H1 (cell line): ENCODE results near the gene PCGF3. TPM values are rescaled to one million over a fixed set of nuclear protein-coding genes. Genes with fewer than 3 reads are reported as not detected.

ENCODE experiments used
- CTCF ChIA-PET: fragments of 300-600 bp; sonication (Branson Sonifier 250); formaldehyde crosslinking; loops from one replicate; lab custom pipeline; 2021; ENCODE audit not compliant: partially characterized antibody; lab: Charles Lee
- POLR2A ChIA-PET: fragments of 300-600 bp; sonication (Branson Sonifier 250); formaldehyde crosslinking; loops from one replicate; lab custom pipeline; 2021; ENCODE audit warnings: inconsistent platforms; ENCODE audit not compliant: partially characterized antibody; lab: Charles Lee
- DNase-seq, 2 experiments: peaks; one replicate each; pipeline versions ENCODE4 v3.0.0 to v3.0.0-alpha.2; 2010 to 2022; ENCODE audit warnings: low spot score in 2 of 2, low read depth in 1 of 2, mixed read lengths in 1 of 2
- FAIRE-seq: peaks from 2 replicates; lab custom pipeline; 2011; peaks lifted over from hg19 to GRCh38; lab: Jason Lieb, UNC
- H2AFZ ChIP-seq: 2 replicates; pipeline ENCODE4 v1.8.1; 2012; ENCODE audit warnings: low read length, inconsistent platforms
- H2AK5ac ChIP-seq: 2 replicates; pipeline ENCODE4 v1.6.1; 2013; ENCODE audit warnings: low read depth, low read length
- H2BK120ac ChIP-seq: replicated peaks from 2 replicates; pipeline ENCODE3; 2013; ENCODE audit warnings: low read depth, low read length, inconsistent platforms
- H2BK12ac ChIP-seq: 2 replicates; pipeline ENCODE4 v1.6.1; 2013; ENCODE audit warnings: low read depth, low read length
- H2BK15ac ChIP-seq: 2 replicates; pipeline ENCODE4 v1.6.1; 2013; ENCODE audit warnings: low read length
- H2BK20ac ChIP-seq: 2 replicates; pipeline ENCODE4 v1.6.1; 2013; ENCODE audit warnings: low read length
- H2BK5ac ChIP-seq: 2 replicates; pipeline ENCODE4 v1.6.1; 2013; ENCODE audit warnings: low read depth, low read length
- H3K14ac ChIP-seq: 2 replicates; pipeline ENCODE4 v1.6.1; 2013; ENCODE audit warnings: inconsistent platforms; ENCODE audit not compliant: insufficient read length
- H3K18ac ChIP-seq: 2 replicates; pipeline ENCODE4 v1.6.1; 2013; ENCODE audit warnings: low read length; ENCODE audit errors: extremely low read depth
- H3K23ac ChIP-seq: 2 replicates; pipeline ENCODE4 v1.6.1; 2013; ENCODE audit warnings: inconsistent platforms; ENCODE audit not compliant: insufficient read length
- H3K23me2 ChIP-seq: 2 replicates; pipeline ENCODE4 v1.6.1; 2013; ENCODE audit warnings: low read depth, low read length
- H3K27ac ChIP-seq: 2 replicates; pipeline ENCODE4 v1.6.1; 2011; ENCODE audit warnings: low read depth, low read length, inconsistent platforms
- H3K27me3 ChIP-seq, 4 experiments: replicated peaks in 1 of 4; 1 replicate in 1 of 4; 2 replicates in 3 of 4; pipeline versions ENCODE4 v1.6.1 to v1.8.1; 2011 to 2013; ENCODE audit warnings: low read length in 3 of 4, mild to moderate bottlenecking in 3 of 4, inconsistent platforms in 2 of 4, mixed read lengths in 2 of 4, moderate library complexity in 1 of 4; ENCODE audit not compliant: control insufficient read depth in 3 of 4, insufficient read depth in 3 of 4; ENCODE audit errors: extremely low read depth in 1 of 4
- H3K36me3 ChIP-seq, 4 experiments: 2 replicates each; pipeline versions ENCODE4 v1.6.1 to v1.8.1; 2011 to 2013; ENCODE audit warnings: mild to moderate bottlenecking in 4 of 4, low read length in 3 of 4, moderate library complexity in 2 of 4, control low read depth in 1 of 4, inconsistent platforms in 1 of 4; ENCODE audit not compliant: insufficient read depth in 4 of 4, control insufficient read depth in 2 of 4
- H3K4ac ChIP-seq: replicated peaks from 2 replicates; pipeline ENCODE3; 2013; ENCODE audit warnings: low read length, low read depth, mixed read lengths, inconsistent platforms; ENCODE audit not compliant: insufficient read length
- H3K4me1 ChIP-seq, 4 experiments: replicated peaks in 1 of 4; 1 replicate in 1 of 4; 2 replicates in 3 of 4; pipeline versions ENCODE4 v1.6.1 to v1.8.1; 2011 to 2013; ENCODE audit warnings: low read length in 3 of 4, inconsistent platforms in 2 of 4, mixed read lengths in 1 of 4; ENCODE audit not compliant: insufficient read depth in 4 of 4, control insufficient read depth in 3 of 4
- H3K4me2 ChIP-seq, 2 experiments: 2 replicates each; pipeline versions ENCODE4 v1.6.1 to v1.8.1; 2011 to 2013; ENCODE audit warnings: low read depth in 2 of 2, low read length in 2 of 2, control low read depth in 1 of 2, inconsistent platforms in 1 of 2, mild to moderate bottlenecking in 1 of 2; ENCODE audit not compliant: insufficient read depth in 1 of 2
- H3K4me3 ChIP-seq, 4 experiments: fragments of 200-600, 300-600 bp in 1 of 4; sonication (generic), shearing (Covaris generic), sonication (Bioruptor Twin) in 1 of 4; 2 replicates each; pipeline versions ENCODE4 v1.5.1 to v1.8.1; 2011 to 2016; ENCODE audit warnings: low read length in 4 of 4, low read depth in 3 of 4, control low read depth in 2 of 4, inconsistent platforms in 2 of 4, mild to moderate bottlenecking in 2 of 4, mixed read lengths in 1 of 4, moderate library complexity in 1 of 4; ENCODE audit not compliant: insufficient read depth in 2 of 4; ENCODE audit errors: extremely low read depth in 1 of 4
- H3K56ac ChIP-seq: replicated peaks from 2 replicates; pipeline ENCODE3; 2013; ENCODE audit warnings: low read depth, mild to moderate bottlenecking, mixed read lengths, low read length, inconsistent platforms; ENCODE audit not compliant: insufficient read length
- H3K79me1 ChIP-seq: 2 replicates; pipeline ENCODE4 v1.6.1; 2013; ENCODE audit warnings: low read depth, low read length, control low read depth
- H3K79me2 ChIP-seq, 2 experiments: 2 replicates each; pipeline versions ENCODE4 v1.6.1 to v1.8.1; 2012 to 2013; ENCODE audit warnings: low read length in 2 of 2, mild to moderate bottlenecking in 2 of 2, inconsistent platforms in 1 of 2; ENCODE audit not compliant: insufficient read depth in 2 of 2, control insufficient read depth in 1 of 2
- H3K9ac ChIP-seq, 4 experiments: replicated peaks in 1 of 4; 1 replicate in 1 of 4; 2 replicates in 3 of 4; pipeline versions ENCODE4 v1.6.1 to v1.8.1; 2011 to 2013; ENCODE audit warnings: low read depth in 3 of 4, low read length in 3 of 4, control low read depth in 2 of 4, mild to moderate bottlenecking in 2 of 4, moderate library complexity in 2 of 4, inconsistent platforms in 1 of 4; ENCODE audit errors: extremely low read depth in 1 of 4
- H3K9me3 ChIP-seq, 2 experiments: 2 replicates each; pipeline versions ENCODE4 v1.6.1 to v1.8.1; 2012 to 2013; ENCODE audit warnings: mild to moderate bottlenecking in 2 of 2, moderate library complexity in 2 of 2, control low read depth in 1 of 2, inconsistent platforms in 1 of 2, low read depth in 1 of 2, low read length in 1 of 2, mixed read lengths in 1 of 2; ENCODE audit not compliant: insufficient read depth in 2 of 2
- H4K20me1 ChIP-seq, 2 experiments: replicated peaks in 1 of 2; 2 replicates each; pipeline versions ENCODE3 to v1.8.1; 2011 to 2013; ENCODE audit warnings: inconsistent platforms in 2 of 2, low read length in 2 of 2, mild to moderate bottlenecking in 1 of 2; ENCODE audit not compliant: insufficient read depth in 2 of 2, control insufficient read depth in 1 of 2
- H4K5ac ChIP-seq: 2 replicates; pipeline ENCODE4 v1.6.1; 2013; ENCODE audit warnings: low read length, low read depth, mixed read lengths, inconsistent platforms; ENCODE audit not compliant: insufficient read length
- H4K8ac ChIP-seq: 2 replicates; pipeline ENCODE4 v1.8.0; 2013; ENCODE audit warnings: mild to moderate bottlenecking, moderate library complexity, low read length, inconsistent platforms; ENCODE audit not compliant: insufficient read depth; ENCODE audit errors: extremely low read depth
- H4K91ac ChIP-seq: replicated peaks from 2 replicates; pipeline ENCODE3; 2013; ENCODE audit warnings: low read length, mixed read lengths, inconsistent platforms; ENCODE audit not compliant: insufficient read length
- BRCA1 ChIP-seq: IDR thresholded peaks from 2 replicates; pipeline ENCODE4 v1.6.1; 2012; ENCODE audit warnings: low read depth, low read length, improper control_type of control experiment
- CBX8 ChIP-seq: fragments of 300-800, 300-1000 bp; sonication (generic); IDR thresholded peaks from 2 replicates; pipeline ENCODE4 v1.7.1; 2016; ENCODE audit warnings: low read depth, low read length, borderline replicate concordance
- CHD1 ChIP-seq: IDR thresholded peaks from 2 replicates; pipeline ENCODE4 v1.6.1; 2012; ENCODE audit warnings: low read depth, low read length, improper control_type of control experiment
- EZH2 ChIP-seq: fragments of 200-600 bp; sonication (generic); IDR thresholded peaks from 2 replicates; pipeline ENCODE4 v1.7.1; 2012; ENCODE audit warnings: low read depth, mild to moderate bottlenecking, moderate library complexity, low read length, inconsistent platforms; ENCODE audit not compliant: severe bottlenecking
- FOSL1 ChIP-seq: IDR thresholded peaks from 2 replicates; pipeline ENCODE4 v1.6.1; 2011; ENCODE audit warnings: mild to moderate bottlenecking, low read depth, low read length, moderate library complexity; ENCODE audit not compliant: insufficient read depth
- KDM5A ChIP-seq: fragments of 200-600 bp; IDR thresholded peaks from 2 replicates; pipeline ENCODE4 v1.7.1; 2012; ENCODE audit warnings: mild to moderate bottlenecking, low read length, inconsistent platforms, mixed read lengths
- RAD21 ChIP-seq, 2 experiments: IDR thresholded peaks in 1 of 2; conservative IDR thresholded peaks in 1 of 2; 2 replicates each; pipeline ENCODE4 v1.6.1; 2011; ENCODE audit warnings: low read depth in 2 of 2, low read length in 2 of 2, improper control_type of control experiment in 1 of 2, inconsistent platforms in 1 of 2, mild to moderate bottlenecking in 1 of 2, moderate library complexity in 1 of 2
- RNF2 ChIP-seq: fragments of 200-900, 300-1000 bp; sonication (generic); IDR thresholded peaks from 2 replicates; pipeline ENCODE4 v1.7.1; 2016; ENCODE audit warnings: borderline replicate concordance, low read depth, mild to moderate bottlenecking, antibody characterized with exemption, low read length; ENCODE audit not compliant: poor library complexity, severe bottlenecking; ENCODE audit errors: missing control alignments
- SAP30 ChIP-seq: fragments of 300-600 bp; sonication (generic); IDR thresholded peaks from 2 replicates; pipeline ENCODE4 v1.7.1; 2012; ENCODE audit warnings: low read length, moderate library complexity, mild to moderate bottlenecking, inconsistent platforms; ENCODE audit not compliant: insufficient read depth, insufficient replicate concordance
- TAF1 ChIP-seq: IDR thresholded peaks from 2 replicates; pipeline ENCODE4 v1.6.1; 2011; ENCODE audit warnings: mild to moderate bottlenecking, low read depth, low read length
- TAF7 ChIP-seq: optimal IDR thresholded peaks from 2 replicates; pipeline ENCODE3; 2011; ENCODE audit warnings: low read depth, mild to moderate bottlenecking, inconsistent platforms, low read length, moderate library complexity, borderline replicate concordance
- ZNF274 ChIP-seq: IDR thresholded peaks from 2 replicates; pipeline ENCODE4 v1.7.0; 2012; ENCODE audit warnings: low read length, borderline replicate concordance; ENCODE audit errors: extremely low read depth
- WGBS, 2 experiments: shearing (Covaris generic) in 1 of 2; methylation state at CpG; one replicate each; pipeline versions ENCODE4 v1.1.6 to v1.1.7; 2013 to 2015; ENCODE audit warnings: low lambda C conversion rate in 2 of 2, mixed read lengths in 2 of 2, inconsistent platforms in 1 of 2, low coverage in 1 of 2, missing lambda C conversion rate in 1 of 2; ENCODE audit not compliant: insufficient replicate concordance in 2 of 2, insufficient coverage in 1 of 2, insufficient read length in 1 of 2; ENCODE audit errors: extremely low coverage in 1 of 2, missing lambda C conversion rate in 1 of 2; 5-methylcytosine and 5-hydroxymethylcytosine counted together
- polyA plus RNA-seq, 7 experiments: library from polyadenylated mRNA; depleted of rRNA in 3 of 7; stranded (reverse) in 5 of 7; unstranded in 2 of 7; fragments of >200 nt in 5 of 7; fragments of 200-250 nt in 2 of 7; gene quantifications; 1 replicate in 5 of 7; 2 replicates in 1 of 7; 4 replicates in 1 of 7; pipeline versions ENCODE4 v1.2.1 to v1.2.3, GENCODE V29; 2011 to 2013; ENCODE audit warnings: missing spikeins in 2 of 7, mixed read lengths in 2 of 7
- total RNA-seq: library from RNA; stranded (reverse); fragmentation: NEBNext Ultra II Directional; extraction: Animal tissue kit (Norgen Biotek cat#: 25700); gene quantifications from 2 replicates; pipeline ENCODE4 v1.2.1, GENCODE V29; 2021

Gene PCGF3
- total and polyA plus RNA-seq, 2 of the 8 experiments (the other 6 are each of a cell fraction or from before 2014, with no cell fraction given): 52.7 to 52.9 TPM

DNA sequence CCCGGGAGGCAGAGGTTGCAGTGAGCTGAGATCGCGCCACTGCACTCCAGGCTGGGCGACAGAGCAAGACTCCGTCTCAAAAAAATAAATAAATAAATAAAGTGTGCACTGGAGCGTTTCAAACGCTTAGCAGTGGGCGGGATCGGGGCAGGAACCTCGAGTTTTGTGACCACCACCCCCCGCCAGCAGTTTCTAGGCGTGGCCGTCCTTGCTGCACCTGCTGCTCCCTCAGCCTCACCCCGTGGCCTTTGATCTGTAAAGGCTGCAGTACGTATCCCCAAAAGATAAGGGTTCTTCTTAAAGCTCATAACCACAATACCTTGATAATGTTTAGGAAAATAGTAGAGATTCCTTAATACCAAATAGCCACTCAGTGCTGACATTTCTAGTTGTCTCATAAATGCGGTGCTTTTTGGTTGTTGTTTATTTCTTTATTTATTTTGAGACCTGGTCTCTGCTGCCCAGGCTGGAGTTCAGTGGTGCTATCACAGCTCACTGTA is 33.2 kb downstream of the PCGF3 start:
- Histone ChIP-seq H3K27ac (no peak overlapping the region), H4K91ac (no peak overlapping the region), H3K18ac (no peak overlapping the region), H2BK120ac (no peak overlapping the region), H3K4me3 (no peak overlapping the region), H3K79me1 (no peaks in the 10 kb centered on the region), H3K4me2 (no peak overlapping the region), H3K23ac (no peak overlapping the region), H4K8ac (no peak overlapping the region), H3K9ac (no peak overlapping the region), H3K4ac (no peak overlapping the region), H2BK15ac (no peak overlapping the region), H3K4me1 (no peaks in the 10 kb centered on the region), H4K20me1 (peaks cover 12 to 17% of the 10 kb centered on the region in 2 experiments), H4K5ac (no peak overlapping the region), H2BK5ac (no peak overlapping the region), H3K14ac (no peak overlapping the region), H2BK20ac (no peak overlapping the region), H3K23me2 (no peaks in the 10 kb centered on the region), H3K79me2 (no peaks in the 10 kb centered on the region), H2BK12ac (no peak overlapping the region), H2AFZ (no peak overlapping the region), H3K27me3 (no peaks in the 10 kb centered on the region), H3K56ac (no peak overlapping the region), H3K36me3 (peaks cover 12 to 43% (median 34%) of the 10 kb centered on the region in 4 experiments), H3K9me3 (no peaks in the 10 kb centered on the region), H2AK5ac (no peak overlapping the region)
- ChIA-PET CTCF (interaction anchor here (0.6 kb wide), 1 partner anchor 547 kb away, joined by 3 read pairs; no protein-coding TSS in a partner anchor), POLR2A (no interaction called here)
- FAIRE-seq: no peak
- WGBS, 2 experiments: 92% methylated on average over 16 of the region's 16 CpGs; no CpG with 5 or more reads in 1 of the 2 experiments
- no peak for DNase-seq
- TF ChIP-seq RAD21 (IDR thresholded peaks at IDR 0.05 in 1 of 2, conservative IDR thresholded peaks at IDR 0.05 in 1 of 2; ENCODE audit: low read depth in 2 of 2, low read length in 2 of 2): no peak
- no peak for TF ChIP-seq TAF1
- TF ChIP-seq ZNF274: no peak
- no peak for TF ChIP-seq RNF2
- TF ChIP-seq CHD1: no peak
- no peak for TF ChIP-seq EZH2
- TF ChIP-seq TAF7: no peak
- no peak for TF ChIP-seq BRCA1
- TF ChIP-seq FOSL1: no peak
- TF ChIP-seq SAP30: no peak
- no peak for TF ChIP-seq KDM5A
- TF ChIP-seq CBX8: no peak
